Uterus (tissue), 2 donors: ENCODE results near the gene RAB3B.

Experiments used
- POLR2A ChIP-seq, 2 donors: fragments of 450-650 bp; IDR thresholded peaks; one replicate each; pipeline ENCODE4 v1.6.1; 2016; ENCODE audit warnings: antibody characterized with exemption in 2 of 2, mild to moderate bottlenecking in 1 of 2, moderate library complexity in 1 of 2
- TF ChIP-seq, protein P1 (sequence below), 4 experiments: fragments of 200-600 bp in 2 of 4; fragments of 450-650 bp in 2 of 4; sonication (generic) in 2 of 4; IDR thresholded peaks; one replicate each; pipeline ENCODE4 v1.5.1; 2016 to 2019; ENCODE audit warnings: antibody characterized with exemption in 4 of 4, mild to moderate bottlenecking in 2 of 4, moderate library complexity in 1 of 4

DNA sequence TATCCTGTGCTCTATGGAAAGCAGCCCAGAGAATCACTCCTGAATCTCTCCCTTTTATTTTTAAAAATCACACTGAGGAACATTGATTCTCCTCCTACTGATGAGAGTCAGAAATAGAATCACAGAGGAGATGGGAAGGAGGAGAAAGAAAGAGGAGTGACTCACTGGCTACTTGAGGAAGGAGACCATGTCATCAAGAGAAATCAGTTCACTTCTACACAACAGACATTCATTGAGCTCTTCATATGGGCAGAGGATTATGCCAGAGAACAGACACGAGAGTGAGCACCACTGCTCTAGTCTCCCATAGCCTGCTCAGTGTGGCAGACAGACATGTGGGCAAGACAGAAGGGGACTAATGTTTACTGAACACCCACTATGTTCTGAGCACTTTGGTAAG lies 44.2 kb downstream of the RAB3B start:
- TF ChIP-seq, protein P1, sequence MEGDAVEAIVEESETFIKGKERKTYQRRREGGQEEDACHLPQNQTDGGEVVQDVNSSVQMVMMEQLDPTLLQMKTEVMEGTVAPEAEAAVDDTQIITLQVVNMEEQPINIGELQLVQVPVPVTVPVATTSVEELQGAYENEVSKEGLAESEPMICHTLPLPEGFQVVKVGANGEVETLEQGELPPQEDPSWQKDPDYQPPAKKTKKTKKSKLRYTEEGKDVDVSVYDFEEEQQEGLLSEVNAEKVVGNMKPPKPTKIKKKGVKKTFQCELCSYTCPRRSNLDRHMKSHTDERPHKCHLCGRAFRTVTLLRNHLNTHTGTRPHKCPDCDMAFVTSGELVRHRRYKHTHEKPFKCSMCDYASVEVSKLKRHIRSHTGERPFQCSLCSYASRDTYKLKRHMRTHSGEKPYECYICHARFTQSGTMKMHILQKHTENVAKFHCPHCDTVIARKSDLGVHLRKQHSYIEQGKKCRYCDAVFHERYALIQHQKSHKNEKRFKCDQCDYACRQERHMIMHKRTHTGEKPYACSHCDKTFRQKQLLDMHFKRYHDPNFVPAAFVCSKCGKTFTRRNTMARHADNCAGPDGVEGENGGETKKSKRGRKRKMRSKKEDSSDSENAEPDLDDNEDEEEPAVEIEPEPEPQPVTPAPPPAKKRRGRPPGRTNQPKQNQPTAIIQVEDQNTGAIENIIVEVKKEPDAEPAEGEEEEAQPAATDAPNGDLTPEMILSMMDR (IDR thresholded peaks at IDR 0.05) = no peak
- no peak for TF ChIP-seq POLR2A (IDR thresholded peaks at IDR 0.05)
